GM12878 (cell line): ENCODE results near the gene HMGXB4. TPM values are rescaled to one million over a fixed set of nuclear protein-coding genes. Genes with fewer than 3 reads are reported as not detected.

ENCODE experiments used
- ATAC-seq: fragments of 200-7000 bp; cut with Tn5 transposase; 3 replicates; pipeline ENCODE4 v1.9.1; 2020; ENCODE audit warnings: mild to moderate bottlenecking, moderate library complexity
- BruUV-seq: library from RNA; stranded (reverse); fragments of 400-500 nt; replicated peaks from 2 replicates; lab custom pipeline; 2021; lab: Mats Ljungman, UMichigan
- CTCF ChIA-PET: fragments of 300-600 bp; sonication (Branson Sonifier 250); formaldehyde crosslinking; extraction: SDS; loops from one replicate; lab custom pipeline; 2021; ENCODE audit warnings: inconsistent platforms; lab: Yijun Ruan, JAX
- POLR2A ChIA-PET: fragments of 350-600 bp; formaldehyde crosslinking; extraction: SDS; loops from one replicate; lab custom pipeline; 2021; ENCODE audit warnings: inconsistent platforms; lab: Charles Lee
- RAD21 ChIA-PET: fragments of 300-600 bp; sonication (Branson Sonifier 250); formaldehyde crosslinking; loops from one replicate; lab custom pipeline; 2023; ENCODE audit warnings: antibody characterized with exemption; ENCODE audit not compliant: unreplicated experiment; lab: Charles Lee
- SMC1A ChIA-PET: fragments of 300-600 bp; sonication (Branson Sonifier 250); formaldehyde crosslinking; loops from one replicate; lab custom pipeline; 2023; ENCODE audit not compliant: unreplicated experiment, uncharacterized antibody; lab: Charles Lee
- DNase-seq: peaks from one replicate; pipeline ENCODE4 v3.0.0-alpha.2; 2011; ENCODE audit warnings: low read depth, low spot score
- FAIRE-seq: peaks from 3 replicates; lab custom pipeline; 2011; peaks lifted over from hg19 to GRCh38; lab: Jason Lieb, UNC
- H2AFZ ChIP-seq: 2 replicates; pipeline ENCODE4 v1.6.0; 2011; ENCODE audit warnings: low read depth, low read length, control low read depth; ENCODE audit not compliant: control insufficient read depth
- H3K27ac ChIP-seq: 2 replicates; pipeline ENCODE4 v1.5.1; 2011; ENCODE audit warnings: control low read depth; ENCODE audit not compliant: control insufficient read depth, insufficient read depth
- H3K27me3 ChIP-seq, 2 experiments: replicated peaks in 1 of 2; 2 replicates each; pipeline versions ENCODE4 v1.6.0 to v1.6.1; 2011; ENCODE audit warnings: low read length in 1 of 2; ENCODE audit not compliant: control insufficient read depth in 2 of 2, insufficient read depth in 2 of 2
- H3K36me3 ChIP-seq, 2 experiments: 2 replicates each; pipeline ENCODE4 v1.5.1; 2011; ENCODE audit warnings: low read length in 1 of 2; ENCODE audit not compliant: control insufficient read depth in 2 of 2, insufficient read depth in 2 of 2
- H3K4me1 ChIP-seq: 2 replicates; pipeline ENCODE4 v1.6.1; 2011; ENCODE audit warnings: mild to moderate bottlenecking, low read length, moderate library complexity, mixed read lengths; ENCODE audit not compliant: control insufficient read depth, insufficient read depth
- H3K4me2 ChIP-seq: 2 replicates; pipeline ENCODE4 v1.6.0; 2011; ENCODE audit warnings: control low read depth; ENCODE audit not compliant: control insufficient read depth, insufficient read depth
- H3K4me3 ChIP-seq: fragments of 200-600 bp; sonication (generic); 2 replicates; pipeline ENCODE4 v1.5.1; 2016
- H3K79me2 ChIP-seq: 2 replicates; pipeline ENCODE4 v1.6.0; 2011; ENCODE audit warnings: low read length; ENCODE audit not compliant: control insufficient read depth, insufficient read depth
- H3K9ac ChIP-seq: 2 replicates; pipeline ENCODE4 v1.8.0; 2011; ENCODE audit warnings: low read length, control low read depth, mixed read lengths; ENCODE audit not compliant: control insufficient read depth, insufficient read depth
- H3K9me3 ChIP-seq: replicated peaks from 3 replicates; pipeline ENCODE4 v1.5.1; 2011; ENCODE audit warnings: mild to moderate bottlenecking, low read length; ENCODE audit not compliant: control insufficient read depth, insufficient read depth
- H4K20me1 ChIP-seq: 2 replicates; pipeline ENCODE4 v1.6.0; 2011; ENCODE audit not compliant: control insufficient read depth, insufficient read depth
- CUX1 ChIP-seq: IDR thresholded peaks from 2 replicates; pipeline ENCODE4 v1.6.1; 2012; ENCODE audit warnings: improper control_type of control experiment, low read depth, low read length; ENCODE audit not compliant: insufficient replicate concordance
- MTA3 ChIP-seq: IDR thresholded peaks from 2 replicates; pipeline ENCODE4 v1.6.1; 2012; ENCODE audit warnings: low read length, inconsistent platforms, borderline replicate concordance
- RAD51 ChIP-seq: fragments of 450-650 bp; IDR thresholded peaks from 2 replicates; pipeline ENCODE4 v1.6.1; 2016; ENCODE audit warnings: moderate library complexity, mild to moderate bottlenecking, inconsistent platforms
- SMARCA5 ChIP-seq: fragments of 450-650 bp; IDR thresholded peaks from 2 replicates; pipeline ENCODE4 v1.6.1; 2017; ENCODE audit warnings: mild to moderate bottlenecking
- ZBTB40 ChIP-seq: fragments of 450-650 bp; IDR thresholded peaks from 2 replicates; pipeline ENCODE4 v1.6.1; 2016; ENCODE audit warnings: mild to moderate bottlenecking, moderate library complexity, borderline replicate concordance
- WGBS: methylation state at CpG from one replicate; pipeline ENCODE4 v1.1.6; 2016; ENCODE audit warnings: low lambda C conversion rate; ENCODE audit not compliant: insufficient replicate concordance, insufficient coverage; ENCODE audit errors: missing lambda C conversion rate; 5-methylcytosine and 5-hydroxymethylcytosine counted together
- in situ Hi-C: fragments of 300-500 bp; cut with MboI; formaldehyde crosslinking; loops from 9 replicates; pipeline ENCODE4 v1.14.3; 2018; ENCODE audit warnings: mixed read lengths
- intact Hi-C: fragments of 100-400 bp; cut with micrococcal nuclease; formaldehyde crosslinking; loops from one replicate; pipeline ENCODE4 v1.14.2; 2022; ENCODE audit not compliant: unreplicated experiment
- polyA plus RNA-seq, 11 experiments: library from polyadenylated mRNA; depleted of rRNA in 4 of 11; unstranded in 6 of 11; stranded (reverse) in 5 of 11; fragments of >200 nt; fragmentation: Nextera tagmentation in 4 of 11; fragmentation: Illumina TruSeq in 1 of 11; extraction: Ambion mirVana in 4 of 11; extraction: Trizol in 1 of 11; gene quantifications; 1 replicate in 1 of 11; 2 replicates in 10 of 11; pipeline versions ENCODE4 v1.2.1 to v1.2.3, GENCODE V29; 2011 to 2016; ENCODE audit warnings: inconsistent platforms in 2 of 11, missing spikeins in 2 of 11, low read depth in 1 of 11
- total RNA-seq, 4 experiments: library from RNA; depleted of rRNA in 3 of 4; stranded (reverse); fragments of >200 nt in 3 of 4; fragmentation: Illumina TruSeq in 1 of 4; extraction: Trizol in 1 of 4; gene quantifications; 2 replicates each; pipeline versions ENCODE4 v1.2.1 to v1.2.3, GENCODE V29; 2013 to 2021

Gene HMGXB4
- total and polyA plus RNA-seq, 10 of the 15 experiments (the other 5 are each of a cell fraction or from before 2014, with no cell fraction given), result 15.5 to 44.5 (median 24.9) TPM

- CTCF ChIA-PET, result interaction anchor here (0.7 to 2.5 kb wide), 6 partner anchors 10 to 79 kb away, joined by 3 to 11 read pairs (median 3); no protein-coding TSS in a partner anchor
- peak; percentile 14 for ATAC-seq
Observed at GRCh38 chr22:35258191-35258988, 1.1 kb downstream of the HMGXB4 start.

GRCh38 chr22:35264986-35265385, 7.7 kb downstream of the HMGXB4 start:
- in situ Hi-C loops, result no loop called here
- no peak for FAIRE-seq
- DNase-seq, result no peak
- no peaks in the 10 kb centered on the region for H3K9me3 ChIP-seq
- peaks cover 7 to 45% of the 10 kb centered on the region in 2 experiments for H3K36me3 ChIP-seq
- WGBS, result 98% methylated on average over 7 of the region's 7 CpGs
- H3K4me3 ChIP-seq, result no peak overlapping the region
- H3K27ac ChIP-seq, result no peak overlapping the region
- H4K20me1 ChIP-seq, result no peaks in the 10 kb centered on the region
- H2AFZ ChIP-seq, result no peak overlapping the region
- ChIA-PET RAD21 (no interaction called here), POLR2A (no interaction called here), CTCF (interaction anchor here (0.7 kb wide), 1 partner anchor 13 kb away, joined by 3 read pairs; no protein-coding TSS in a partner anchor), SMC1A (no interaction called here)
- H3K79me2 ChIP-seq, result peaks cover under 1% of the 10 kb centered on the region
- ATAC-seq, result no peak
- H3K9ac ChIP-seq, result no peak overlapping the region
- no peaks in the 10 kb centered on the region for H3K4me1 ChIP-seq
- H3K4me2 ChIP-seq, result no peak overlapping the region
- H3K27me3 ChIP-seq, result no peaks in the 10 kb centered on the region
- intact Hi-C loops, result no loop called here
- BruUV-seq, result no TSS peak
- no peak for TF ChIP-seq SMARCA5
- TF ChIP-seq CUX1, result no peak
- TF ChIP-seq ZBTB40, result no peak

More at GRCh38 chr22:35258191-35258988, 1.1 kb downstream of the HMGXB4 start:
- in situ Hi-C loops (no loop called here), intact Hi-C loops (loop anchor here (5.0 kb wide), 1 partner anchor 49 kb away; no protein-coding TSS in a partner anchor)
- TF ChIP-seq RAD51 (no peak), MTA3 (0 out of 2 replicates have a peak, but pooled peaks have one; percentile 20)
- Histone ChIP-seq H3K27ac (peak overlapping the region; percentile 74), H3K36me3 (peaks cover 0 to 6% of the 10 kb centered on the region in 2 experiments; a peak in 1 of 4 replicates), H3K79me2 (peaks cover 28% of the 10 kb centered on the region), H2AFZ (peak overlapping the region; percentile 39), H3K9me3 (no peaks in the 10 kb centered on the region), H3K4me2 (peak overlapping the region; percentile 89), H3K27me3 (no peaks in the 10 kb centered on the region), H3K4me3 (peak overlapping the region; percentile 73), H3K4me1 (0 out of 2 replicates have a peak, but pooled peaks cover 5% of the 10 kb centered on the region), H4K20me1 (no peaks in the 10 kb centered on the region), H3K9ac (peak overlapping the region; percentile 85)
- SMC1A ChIA-PET, result interaction anchor here (0.8 to 1.8 kb wide), 8 partner anchors 8 to 151 kb away, joined by 3 to 10 read pairs (median 4); partner anchors contain the start of gene TOM1
- DNase-seq (no peak), FAIRE-seq (no peak)
- POLR2A ChIA-PET, result interaction anchor here (0.6 to 1.6 kb wide), 7 partner anchors 8 to 151 kb away, joined by 3 to 7 read pairs (median 4); partner anchors contain the start of gene TOM1
- RAD21 ChIA-PET, result interaction anchor here (0.7 to 1.7 kb wide), 7 partner anchors 9 to 53 kb away, joined by 3 to 5 read pairs (median 3); partner anchors contain the start of gene TOM1
- WGBS, result 38% methylated on average over 23 of the region's 23 CpGs
- BruUV-seq, result TSS peak; percentile 64
